SK-N-SH (cell line): ENCODE measurements around the gene TUT7. TPM values are rescaled to one million over a fixed set of nuclear protein-coding genes. Genes with fewer than 3 reads are reported as not detected.
A peak's percentile ranks its signal among the peaks of the same experiment; 100 is the strongest.

Experiments used
- CTCF ChIA-PET: fragments of 300-600, 350-600 bp; formaldehyde crosslinking; extraction: SDS; loops from one replicate; lab custom pipeline; 2021; lab: Yijun Ruan, JAX
- POLR2A ChIA-PET: fragments of 350-600 bp; sonication (Branson Sonifier 250); formaldehyde crosslinking; extraction: SDS; loops from one replicate; lab custom pipeline; 2020; ENCODE audit warnings: antibody characterized with exemption, inconsistent platforms; lab: Yijun Ruan, JAX
- DNase-seq: peaks from one replicate; pipeline ENCODE4 v3.0.0; 2012
- H2AFZ ChIP-seq: fragments of 200-600 bp; sonication (generic); 2 replicates; pipeline ENCODE4 v1.8.1; 2016; ENCODE audit warnings: antibody characterized with exemption, mild to moderate bottlenecking, low read depth
- H3F3A ChIP-seq: fragments of 200-600 bp; sonication (generic); replicated peaks from 2 replicates; pipeline ENCODE3; 2016; ENCODE audit warnings: antibody characterized with exemption, mild to moderate bottlenecking; ENCODE audit not compliant: insufficient read depth
- H3K27ac ChIP-seq, 2 experiments: fragments of 200-500 bp in 1 of 2; fragments of 200-600 bp in 1 of 2; sonication (Bioruptor generic) in 1 of 2; sonication (generic), shearing (Covaris generic) in 1 of 2; 2 replicates each; pipeline versions ENCODE4 v1.5.1 to v1.6.1; 2014 to 2016; ENCODE audit warnings: low read depth in 2 of 2, inconsistent platforms in 1 of 2, low read length in 1 of 2, mild to moderate bottlenecking in 1 of 2, mixed read lengths in 1 of 2
- H3K27me3 ChIP-seq: fragments of 200-600 bp; sonication (generic), shearing (Covaris generic); 2 replicates; pipeline ENCODE4 v1.6.1; 2016; ENCODE audit warnings: mixed run types; ENCODE audit not compliant: insufficient read depth
- H3K36me3 ChIP-seq, 2 experiments: fragments of 200-500 bp in 1 of 2; fragments of 200-600 bp in 1 of 2; sonication (Bioruptor generic) in 1 of 2; sonication (generic) in 1 of 2; replicated peaks in 1 of 2; 2 replicates each; pipeline versions ENCODE3 to v1.5.1; 2014 to 2016; ENCODE audit warnings: low read length in 1 of 2, mild to moderate bottlenecking in 1 of 2; ENCODE audit not compliant: insufficient read depth in 2 of 2, control insufficient read depth in 1 of 2
- H3K4me1 ChIP-seq, 2 experiments: fragments of 200-500 bp in 1 of 2; fragments of 200-600 bp in 1 of 2; sonication (Bioruptor generic) in 1 of 2; sonication (generic), shearing (Covaris generic) in 1 of 2; 2 replicates each; pipeline versions ENCODE4 v1.5.1 to v1.6.1; 2014 to 2016; ENCODE audit warnings: low read depth in 1 of 2, low read length in 1 of 2, mixed run types in 1 of 2; ENCODE audit not compliant: insufficient read depth in 2 of 2, control insufficient read depth in 1 of 2
- H3K4me2 ChIP-seq: fragments of 200-600 bp; sonication (generic), shearing (Covaris generic); 2 replicates; pipeline ENCODE4 v1.6.1; 2017; ENCODE audit warnings: mixed run types
- H3K4me3 ChIP-seq, 2 experiments: fragments of 200-500 bp in 1 of 2; fragments of 200-600 bp in 1 of 2; sonication (Bioruptor generic) in 1 of 2; sonication (generic), shearing (Covaris generic) in 1 of 2; 2 replicates each; pipeline versions ENCODE4 v1.5.1 to v1.8.1; 2014 to 2016; ENCODE audit warnings: low read depth in 2 of 2, inconsistent platforms in 1 of 2, low read length in 1 of 2, mild to moderate bottlenecking in 1 of 2, mixed read lengths in 1 of 2, moderate library complexity in 1 of 2
- H3K79me2 ChIP-seq: fragments of 200-600 bp; sonication (generic); 2 replicates; pipeline ENCODE4 v1.8.1; 2017; ENCODE audit warnings: mild to moderate bottlenecking; ENCODE audit not compliant: insufficient read depth
- H3K9ac ChIP-seq: fragments of 200-600 bp; sonication (generic); 2 replicates; pipeline ENCODE4 v1.6.1; 2017; ENCODE audit warnings: mixed run types
- H3K9me2 ChIP-seq: fragments of 200-600 bp; sonication (generic); 2 replicates; pipeline ENCODE4 v1.6.1; 2017; ENCODE audit warnings: mixed run types
- H3K9me3 ChIP-seq: fragments of 200-600 bp; sonication (generic); 2 replicates; pipeline ENCODE4 v1.6.1; 2017; ENCODE audit warnings: mixed run types, mild to moderate bottlenecking, moderate library complexity
- H4K20me1 ChIP-seq: fragments of 200-600 bp; sonication (generic); 2 replicates; pipeline ENCODE4 v1.6.1; 2017; ENCODE audit warnings: mild to moderate bottlenecking, mixed run types; ENCODE audit not compliant: insufficient read depth
- CTCF ChIP-seq: fragments of 200-600 bp; sonication (generic); IDR thresholded peaks from 2 replicates; pipeline ENCODE4 v1.6.1; 2017; ENCODE audit warnings: antibody characterized with exemption, mild to moderate bottlenecking, moderate library complexity
- FOSL2 ChIP-seq: IDR thresholded peaks from 2 replicates; pipeline ENCODE4 v1.4.0; 2012; ENCODE audit warnings: low read depth, mild to moderate bottlenecking, moderate library complexity, borderline replicate concordance
- FOXJ3 ChIP-seq: sonication (generic); formaldehyde crosslinking; IDR thresholded peaks from 2 replicates; pipeline ENCODE4 v1.5.1; 2020; ENCODE audit warnings: mild to moderate bottlenecking, missing genetic modification reagents
- FOXM1 ChIP-seq: IDR thresholded peaks from 2 replicates; pipeline ENCODE4 v1.4.0; 2012; ENCODE audit warnings: low read depth, mild to moderate bottlenecking
- GABPA ChIP-seq: IDR thresholded peaks from 2 replicates; pipeline ENCODE4 v1.4.0; 2012; ENCODE audit warnings: low read depth, mild to moderate bottlenecking
- GATA2 ChIP-seq: sonication (generic); formaldehyde crosslinking; IDR thresholded peaks from 2 replicates; pipeline ENCODE4 v1.5.0; 2020; ENCODE audit warnings: mild to moderate bottlenecking, missing genetic modification reagents
- MXI1 ChIP-seq: IDR thresholded peaks from 2 replicates; pipeline ENCODE4 v1.6.1; 2012; ENCODE audit warnings: mild to moderate bottlenecking, low read depth, low read length, improper control_type of control experiment
- NFIC ChIP-seq: IDR thresholded peaks from 2 replicates; pipeline ENCODE4 v1.4.0; 2012; ENCODE audit warnings: borderline replicate concordance
- NRF1 ChIP-seq: IDR thresholded peaks from 2 replicates; pipeline ENCODE4 v1.6.1; 2012; ENCODE audit warnings: low read depth, mild to moderate bottlenecking, low read length
- POLR2AphosphoS5 ChIP-seq: IDR thresholded peaks from 2 replicates; pipeline ENCODE4 v1.6.1; 2012; ENCODE audit warnings: low read depth, low read length
- RAD21 ChIP-seq: IDR thresholded peaks from 2 replicates; pipeline ENCODE4 v1.6.1; 2012; ENCODE audit warnings: mild to moderate bottlenecking, low read length
- RFX5 ChIP-seq: IDR thresholded peaks from 2 replicates; pipeline ENCODE4 v1.6.1; 2012; ENCODE audit warnings: mild to moderate bottlenecking, improper control_type of control experiment, low read length
- SMC3 ChIP-seq: IDR thresholded peaks from 2 replicates; pipeline ENCODE4 v1.6.1; 2012; ENCODE audit warnings: low read depth, low read length, improper control_type of control experiment
- TAF1 ChIP-seq: IDR thresholded peaks from 2 replicates; pipeline ENCODE4 v1.6.1; 2012; ENCODE audit warnings: low read depth, mild to moderate bottlenecking, low read length, moderate library complexity, borderline replicate concordance
- TCF12 ChIP-seq: IDR thresholded peaks from 2 replicates; pipeline ENCODE4 v1.4.0; 2012
- YY1 ChIP-seq: IDR thresholded peaks from 2 replicates; pipeline ENCODE4 v1.4.0; 2012; ENCODE audit warnings: low read depth, mild to moderate bottlenecking
- WGBS: methylation state at CpG from one replicate; pipeline ENCODE4 v1.1.6; 2017; ENCODE audit warnings: low lambda C conversion rate; 5-methylcytosine and 5-hydroxymethylcytosine counted together
- polyA plus RNA-seq, 3 experiments: library from polyadenylated mRNA; depleted of rRNA; stranded (reverse); fragments of >200 nt; gene quantifications; 2 replicates each; pipeline ENCODE4 v1.2.3, GENCODE V29; 2012
- TF ChIP-seq, protein P1 (sequence below): IDR thresholded peaks from 2 replicates; pipeline ENCODE4 v1.4.0; 2012; ENCODE audit warnings: low read depth
- TF ChIP-seq, protein P2 (sequence below): IDR thresholded peaks from 2 replicates; pipeline ENCODE4; 2012

TUT7 gene
- polyA plus RNA-seq, 1 of the 3 experiments (the other 2 are of a cell fraction): 6.7 TPM

- DNase-seq: no peak
- TF ChIP-seq CTCF (no peak), YY1 (no peak), NRF1 (no peak), GATA2 (CRISPR knock-in tag) (no peak), FOXJ3 (CRISPR knock-in tag) (no peak), RFX5 (no peak), SMC3 (no peak), NFIC (no peak), MXI1 (no peak), FOXM1 (no peak), TCF12 (no peak), TAF1 (no peak), POLR2AphosphoS5 (no peak), RAD21 (no peak), FOSL2 (no peak), GABPA (no peak)
- TF ChIP-seq, protein P1, sequence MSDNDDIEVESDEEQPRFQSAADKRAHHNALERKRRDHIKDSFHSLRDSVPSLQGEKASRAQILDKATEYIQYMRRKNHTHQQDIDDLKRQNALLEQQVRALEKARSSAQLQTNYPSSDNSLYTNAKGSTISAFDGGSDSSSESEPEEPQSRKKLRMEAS: no peak
- TF ChIP-seq, protein P2, sequence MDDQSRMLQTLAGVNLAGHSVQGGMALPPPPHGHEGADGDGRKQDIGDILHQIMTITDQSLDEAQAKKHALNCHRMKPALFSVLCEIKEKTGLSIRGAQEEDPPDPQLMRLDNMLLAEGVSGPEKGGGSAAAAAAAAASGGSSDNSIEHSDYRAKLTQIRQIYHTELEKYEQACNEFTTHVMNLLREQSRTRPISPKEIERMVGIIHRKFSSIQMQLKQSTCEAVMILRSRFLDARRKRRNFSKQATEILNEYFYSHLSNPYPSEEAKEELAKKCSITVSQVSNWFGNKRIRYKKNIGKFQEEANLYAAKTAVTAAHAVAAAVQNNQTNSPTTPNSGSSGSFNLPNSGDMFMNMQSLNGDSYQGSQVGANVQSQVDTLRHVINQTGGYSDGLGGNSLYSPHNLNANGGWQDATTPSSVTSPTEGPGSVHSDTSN: no peak
- TF ChIP-seq, all 33 proteins: peak for 0
- H3F3A ChIP-seq: peaks cover 4% of the 10 kb centered on the region
- peaks cover 9 to 20% of the 10 kb centered on the region in 2 experiments for H3K36me3 ChIP-seq
- 68% methylated on average over 5 of the region's 5 CpGs for WGBS
- peaks cover 63% of the 10 kb centered on the region for H3K79me2 ChIP-seq
- peaks cover 12 to 23% of the 10 kb centered on the region in 2 experiments; a peak in 3 of 4 replicates for H3K4me1 ChIP-seq
- peak overlapping the region; percentile 88 for H3K4me2 ChIP-seq
- no peaks in the 10 kb centered on the region for H3K9me2 ChIP-seq
- H4K20me1 ChIP-seq: no peaks in the 10 kb centered on the region
- ChIA-PET POLR2A (no interaction called here), CTCF (no interaction called here)
- no peaks in the 10 kb centered on the region for H3K9me3 ChIP-seq
- H3K27me3 ChIP-seq: no peaks in the 10 kb centered on the region
- peak overlapping the region; percentile 87 to 90 for H3K4me3 ChIP-seq
- H3K27ac ChIP-seq: no peak overlapping the region
- H2AFZ ChIP-seq: no peak overlapping the region
- H3K9ac ChIP-seq: peak overlapping the region; percentile 20; the same call in 1 of the 2 replicates
Observed at GRCh38 chr9:86352440-86353077, 1.7 kb downstream of the TUT7 start.
